HG03460 (cell line): ENCODE data around the gene PDZK1IP1.
"Not testable (repeated sequence)": the region's sequence is repeated elsewhere in the genome, so short reads cannot be mapped to it uniquely, and the experiment has no call there.

Source experiments
- ATAC-seq: cut with Tn5 transposase; IDR thresholded peaks from one replicate; pipeline ENCODE4 v1.9.1; 2021; ENCODE audit not compliant: unreplicated experiment

Gene PDZK1IP1

GRCh38 chr1:47140358-47140757 is 49.5 kb downstream of the PDZK1IP1 start:
- not testable (repeated sequence) for ATAC-seq

GRCh38 chr1:47137925-47138615 is 51.8 kb downstream of the PDZK1IP1 start:
- ATAC-seq: no peak

- ATAC-seq: no peak
Measured at GRCh38 chr1:47137198-47137597, 52.6 kb downstream of the PDZK1IP1 start, which contains the start of gene CYP4A22. CYP4A22 (plus strand) TSS chr1:47137441; CDS start chr1:47137486, 45 bp downstream.
